ENCODE results near the gene LONP2. TPM values are rescaled to one million over a fixed set of nuclear protein-coding genes. Genes with fewer than 3 reads are reported as not detected.

The LONP2 gene
- total RNA-seq, 1 experiment from 2014 or later = 83.3 TPM

GRCh38 chr16:48326915-48327314 lies 82.8 kb downstream of the LONP2 start:
- no peak for DNase-seq
- Mint-ChIP-seq H3K4me1 (ENCODE audit: low read depth, unreplicated experiment) (no peaks in the 10 kb centered on the region), H3K36me3 (ENCODE audit: insufficient read depth, unreplicated experiment) (peaks cover 15% of the 10 kb centered on the region), H3K9me3 (ENCODE audit: low read depth, unreplicated experiment) (no peaks in the 10 kb centered on the region), H3K4me3 (ENCODE audit: low read depth, unreplicated experiment) (no peak overlapping the region), H3K27me3 (ENCODE audit: unreplicated experiment) (no peaks in the 10 kb centered on the region), H3K27ac (ENCODE audit: unreplicated experiment) (no peak overlapping the region)
- intact Hi-C loops (cut with micrococcal nuclease; ENCODE audit: unreplicated experiment) = no loop called here
- BruUV-seq (replicated peaks) = no TSS peak
- no peak for TF ChIP-seq CTCF (IDR thresholded peaks at IDR 0.05; ENCODE audit: unreplicated experiment)
- CTCF ChIA-PET = no interaction called here

DNA sequence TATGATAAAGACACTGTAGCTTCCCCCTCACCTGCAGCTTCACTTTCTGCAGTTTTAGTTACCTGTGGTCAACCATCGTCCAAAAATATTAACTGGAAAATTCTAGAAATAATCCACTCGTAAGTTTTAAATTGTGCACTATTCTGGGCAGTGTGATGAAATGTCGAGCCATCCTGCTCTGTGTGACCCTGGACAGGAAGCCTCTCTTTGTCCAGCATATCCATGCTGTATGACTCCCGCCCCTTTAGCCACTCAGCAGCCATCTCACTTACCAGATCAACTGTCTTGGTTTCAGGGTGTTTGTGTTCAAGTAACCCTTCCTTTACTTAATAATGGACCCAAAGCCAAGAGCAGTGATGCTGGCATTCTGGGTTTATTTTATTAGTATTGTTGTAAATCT lies 85.0 kb downstream of the LONP2 start:
- no peaks in the 10 kb centered on the region for H3K27me3 Mint-ChIP-seq (ENCODE audit: unreplicated experiment)
- peaks cover 8% of the 10 kb centered on the region for H3K36me3 Mint-ChIP-seq (ENCODE audit: insufficient read depth, unreplicated experiment)
- H3K4me1 Mint-ChIP-seq (ENCODE audit: low read depth, unreplicated experiment) = no peaks in the 10 kb centered on the region
- no peaks in the 10 kb centered on the region for H3K9me3 Mint-ChIP-seq (ENCODE audit: low read depth, unreplicated experiment)
- no TSS peak for BruUV-seq (replicated peaks)
- intact Hi-C loops (cut with micrococcal nuclease; ENCODE audit: unreplicated experiment) = no loop called here
- TF ChIP-seq CTCF (IDR thresholded peaks at IDR 0.05; ENCODE audit: unreplicated experiment) = no peak
- no peak for DNase-seq
- H3K27ac Mint-ChIP-seq (ENCODE audit: unreplicated experiment) = no peak overlapping the region
- CTCF ChIA-PET = interaction anchor here (0.7 kb wide), 1 partner anchor 39 kb away, joined by 6 read pairs; no protein-coding TSS in a partner anchor
- no peak overlapping the region for H3K4me3 Mint-ChIP-seq (ENCODE audit: low read depth, unreplicated experiment)

GRCh38 chr16:48330189-48330840 lies 86.2 kb downstream of the LONP2 start:
- Mint-ChIP-seq H3K4me3 (ENCODE audit: low read depth, unreplicated experiment) (no peak overlapping the region), H3K9me3 (ENCODE audit: low read depth, unreplicated experiment) (no peaks in the 10 kb centered on the region), H3K27ac (ENCODE audit: unreplicated experiment) (no peak overlapping the region), H3K27me3 (ENCODE audit: unreplicated experiment) (no peaks in the 10 kb centered on the region), H3K36me3 (ENCODE audit: insufficient read depth, unreplicated experiment) (peaks cover 8% of the 10 kb centered on the region), H3K4me1 (ENCODE audit: low read depth, unreplicated experiment) (no peaks in the 10 kb centered on the region)
- TF ChIP-seq CTCF (IDR thresholded peaks at IDR 0.05; ENCODE audit: unreplicated experiment) = no peak
- no TSS peak for BruUV-seq (replicated peaks)
- CTCF ChIA-PET = no interaction called here
- DNase-seq = no peak
- intact Hi-C loops (cut with micrococcal nuclease; ENCODE audit: unreplicated experiment) = no loop called here

- Mint-ChIP-seq H3K9me3 (ENCODE audit: low read depth, unreplicated experiment) (no peaks in the 10 kb centered on the region), H3K4me1 (ENCODE audit: low read depth, unreplicated experiment) (no peaks in the 10 kb centered on the region), H3K4me3 (ENCODE audit: low read depth, unreplicated experiment) (no peak overlapping the region), H3K27me3 (ENCODE audit: unreplicated experiment) (no peaks in the 10 kb centered on the region), H3K27ac (ENCODE audit: unreplicated experiment) (no peak overlapping the region), H3K36me3 (ENCODE audit: insufficient read depth, unreplicated experiment) (peaks cover 8% of the 10 kb centered on the region)
- no TSS peak for BruUV-seq (replicated peaks)
- CTCF ChIA-PET = interaction anchor here (0.7 kb wide), 1 partner anchor 282 kb away, joined by 3 read pairs; no protein-coding TSS in a partner anchor
- intact Hi-C loops (cut with micrococcal nuclease; ENCODE audit: unreplicated experiment) = no loop called here
- no peak for DNase-seq
- TF ChIP-seq CTCF (IDR thresholded peaks at IDR 0.05; ENCODE audit: unreplicated experiment) = no peak
Measured at GRCh38 chr16:48330841-48331192, 86.7 kb downstream of the LONP2 start.
